ENCODE data around the gene ADCY9. TPM values are rescaled to one million over a fixed set of nuclear protein-coding genes. Genes with fewer than 3 reads are reported as not detected.
"Not testable (repeated sequence)": the region's sequence is repeated elsewhere in the genome, so short reads cannot be mapped to it uniquely, and the experiment has no call there.

Gene ADCY9
- total RNA-seq, 1 donor from 2014 or later: 30.4 TPM

- no peak for TF ChIP-seq CTCF (IDR thresholded peaks at IDR 0.05; ENCODE audit: partially characterized antibody, unreplicated experiment)
- Mint-ChIP-seq H3K27ac (ENCODE audit: unreplicated experiment) (no peak overlapping the region), H3K4me1 (ENCODE audit: low read depth, unreplicated experiment) (peaks cover 1% of the 10 kb centered on the region), H3K27me3 (ENCODE audit: unreplicated experiment) (peaks cover 6% of the 10 kb centered on the region), H3K4me3 (ENCODE audit: unreplicated experiment) (no peak overlapping the region), H3K36me3 (ENCODE audit: unreplicated experiment) (no peaks in the 10 kb centered on the region), H3K9me3 (ENCODE audit: unreplicated experiment) (peaks cover 1% of the 10 kb centered on the region)
- DNase-seq: no peak
Observed at GRCh38 chr16:4046221-4046620, 70.0 kb downstream of the ADCY9 start.

GRCh38 chr16:4045561-4045960, 70.7 kb downstream of the ADCY9 start:
- not testable (repeated sequence) for H3K4me3 Mint-ChIP-seq (ENCODE audit: unreplicated experiment); DNase-seq; H3K27me3 Mint-ChIP-seq (ENCODE audit: unreplicated experiment); H3K4me1 Mint-ChIP-seq (ENCODE audit: low read depth, unreplicated experiment); H3K27ac Mint-ChIP-seq (ENCODE audit: unreplicated experiment); H3K36me3 Mint-ChIP-seq (ENCODE audit: unreplicated experiment); H3K9me3 Mint-ChIP-seq (ENCODE audit: unreplicated experiment)

GRCh38 chr16:4042581-4042980, 73.7 kb downstream of the ADCY9 start:
- Mint-ChIP-seq H3K4me3 (ENCODE audit: unreplicated experiment) (no peak overlapping the region), H3K9me3 (ENCODE audit: unreplicated experiment) (peaks cover 5% of the 10 kb centered on the region), H3K27me3 (ENCODE audit: unreplicated experiment) (peaks cover 5% of the 10 kb centered on the region), H3K27ac (ENCODE audit: unreplicated experiment) (no peak overlapping the region), H3K4me1 (ENCODE audit: low read depth, unreplicated experiment) (peaks cover 1% of the 10 kb centered on the region), H3K36me3 (ENCODE audit: unreplicated experiment) (no peaks in the 10 kb centered on the region)
- DNase-seq: no peak
- TF ChIP-seq CTCF (IDR thresholded peaks at IDR 0.05; ENCODE audit: partially characterized antibody, unreplicated experiment): no peak

GRCh38 chr16:4038448-4038847, 77.8 kb downstream of the ADCY9 start:
- DNase-seq: no peak
- H3K9me3 Mint-ChIP-seq (ENCODE audit: unreplicated experiment): peaks cover 5% of the 10 kb centered on the region
- peaks cover 1% of the 10 kb centered on the region for H3K4me1 Mint-ChIP-seq (ENCODE audit: low read depth, unreplicated experiment)
- no peak overlapping the region for H3K4me3 Mint-ChIP-seq (ENCODE audit: unreplicated experiment)
- no peaks in the 10 kb centered on the region for H3K36me3 Mint-ChIP-seq (ENCODE audit: unreplicated experiment)
- no peak overlapping the region for H3K27ac Mint-ChIP-seq (ENCODE audit: unreplicated experiment)
- no peaks in the 10 kb centered on the region for H3K27me3 Mint-ChIP-seq (ENCODE audit: unreplicated experiment)
- TF ChIP-seq CTCF (IDR thresholded peaks at IDR 0.05; ENCODE audit: partially characterized antibody, unreplicated experiment): no peak

- not testable (repeated sequence) for H3K27me3 Mint-ChIP-seq (ENCODE audit: unreplicated experiment); DNase-seq; H3K4me1 Mint-ChIP-seq (ENCODE audit: low read depth, unreplicated experiment); H3K4me3 Mint-ChIP-seq (ENCODE audit: unreplicated experiment); H3K36me3 Mint-ChIP-seq (ENCODE audit: unreplicated experiment); H3K27ac Mint-ChIP-seq (ENCODE audit: unreplicated experiment); H3K9me3 Mint-ChIP-seq (ENCODE audit: unreplicated experiment)
Observed at GRCh38 chr16:4036952-4037351, 79.3 kb downstream of the ADCY9 start.

GRCh38 chr16:4034963-4035362, 81.3 kb downstream of the ADCY9 start:
- Mint-ChIP-seq H3K27ac (ENCODE audit: unreplicated experiment) (no peak overlapping the region), H3K36me3 (ENCODE audit: unreplicated experiment) (peaks cover 3% of the 10 kb centered on the region), H3K4me3 (ENCODE audit: unreplicated experiment) (no peak overlapping the region), H3K27me3 (ENCODE audit: unreplicated experiment) (no peaks in the 10 kb centered on the region), H3K9me3 (ENCODE audit: unreplicated experiment) (peaks cover 4% of the 10 kb centered on the region), H3K4me1 (ENCODE audit: low read depth, unreplicated experiment) (no peaks in the 10 kb centered on the region)
- DNase-seq: no peak
- no peak for TF ChIP-seq CTCF (IDR thresholded peaks at IDR 0.05; ENCODE audit: partially characterized antibody, unreplicated experiment)
